ENCODE data around the gene PTPRU.

The PTPRU gene

GRCh38 chr1:29349871-29350491 is 113.7 kb downstream of the PTPRU start:
- Histone ChIP-seq H3K9me3 (ENCODE audit: control insufficient read depth, insufficient read depth, low read depth, low read length) (no peaks in the 10 kb centered on the region), H3K27ac (ENCODE audit: extremely low read depth, low read depth, low read length) (no peak overlapping the region), H3K4me1 (ENCODE audit: control insufficient read depth, insufficient read depth, low read length) (no peaks in the 10 kb centered on the region), H3K36me3 (ENCODE audit: control insufficient read depth in 2 of 2, insufficient read depth in 1 of 2, low read length in 2 of 2) (no peaks in the 10 kb centered on the region), H3K4me3 (ENCODE audit: low read depth, low read length) (no peak overlapping the region)
- POLR2A ChIA-PET: no interaction called here
- CTCF ChIA-PET: interaction anchor here (1.1 kb wide), 1 partner anchor 18 kb away, joined by 6 read pairs; no protein-coding TSS in a partner anchor
- TF ChIP-seq BCL11B (tag by site-specific recombination; IDR thresholded peaks at IDR 0.05; ENCODE audit: low read depth) (no peak), ZNF202 (tag by site-specific recombination; IDR thresholded peaks at IDR 0.05; ENCODE audit: borderline replicate concordance) (no peak), KLF9 (tag by site-specific recombination; IDR thresholded peaks at IDR 0.05; ENCODE audit: low read depth) (no peak), ZNF146 (tag by site-specific recombination; IDR thresholded peaks at IDR 0.05) (no peak), EGR2 (tag by site-specific recombination; IDR thresholded peaks at IDR 0.05; ENCODE audit: low read depth) (no peak), ZNF18 (tag by site-specific recombination; IDR thresholded peaks at IDR 0.05) (no peak)

DNA sequence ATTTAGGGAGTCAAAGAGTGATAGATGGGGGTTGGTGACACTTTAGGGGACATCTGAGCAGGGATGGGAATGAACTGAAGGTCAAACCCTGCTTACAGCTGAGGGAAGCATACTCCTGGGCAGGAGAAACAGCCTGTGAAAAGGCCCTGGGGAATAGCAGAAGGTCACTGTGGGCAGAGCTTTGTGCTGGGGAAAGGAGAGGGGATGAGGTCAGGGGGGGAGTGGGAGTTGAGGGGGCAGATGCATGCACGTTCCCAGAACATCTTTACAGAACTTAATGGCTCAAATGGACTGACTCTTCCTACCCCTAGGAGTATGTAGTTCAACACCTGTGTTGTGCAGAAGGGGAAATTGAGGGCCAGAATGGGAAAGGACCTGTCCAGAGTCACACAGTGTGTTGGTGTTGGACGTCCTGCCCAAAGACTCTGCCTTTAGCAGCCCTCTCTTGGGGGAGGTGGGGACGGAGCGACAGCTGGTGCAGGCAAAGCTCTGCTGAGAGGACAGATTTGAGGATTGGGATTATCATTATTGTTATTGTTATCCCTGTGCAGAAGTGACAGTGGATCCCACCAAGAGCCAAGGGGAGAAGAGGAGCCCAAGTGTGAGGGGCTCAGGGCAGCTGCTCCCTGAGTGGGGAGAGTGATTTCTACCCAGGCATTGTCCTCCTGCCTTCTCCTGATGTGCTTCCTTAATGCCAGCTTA is 116.5 kb downstream of the PTPRU start:
- Histone ChIP-seq H3K4me1 (ENCODE audit: control insufficient read depth, insufficient read depth, low read length) (no peaks in the 10 kb centered on the region), H3K36me3 (ENCODE audit: control insufficient read depth in 2 of 2, insufficient read depth in 1 of 2, low read length in 2 of 2) (no peaks in the 10 kb centered on the region), H3K4me3 (ENCODE audit: low read depth, low read length) (no peak overlapping the region), H3K27ac (ENCODE audit: extremely low read depth, low read depth, low read length) (no peak overlapping the region), H3K9me3 (ENCODE audit: control insufficient read depth, insufficient read depth, low read depth, low read length) (no peaks in the 10 kb centered on the region)
- POLR2A ChIA-PET: no interaction called here
- CTCF ChIA-PET: interaction anchor here (0.6 to 2.2 kb wide), 3 partner anchors 12 to 392 kb away, joined by 3 to 5 read pairs (median 3); no protein-coding TSS in a partner anchor
- TF ChIP-seq ZNF423 (tag by site-specific recombination; IDR thresholded peaks at IDR 0.05): no peak
- peak; percentile 73 for TF ChIP-seq ZFHX2 (tag by site-specific recombination; conservative IDR thresholded peaks at IDR 0.05)
- TF ChIP-seq EGR2 (tag by site-specific recombination; IDR thresholded peaks at IDR 0.05; ENCODE audit: low read depth): peak; percentile 90

- Histone ChIP-seq H3K4me1 (ENCODE audit: control insufficient read depth, insufficient read depth, low read length) (no peaks in the 10 kb centered on the region), H3K9me3 (ENCODE audit: control insufficient read depth, insufficient read depth, low read depth, low read length) (no peaks in the 10 kb centered on the region), H3K4me3 (ENCODE audit: low read depth, low read length) (no peak overlapping the region), H3K36me3 (ENCODE audit: control insufficient read depth in 2 of 2, insufficient read depth in 1 of 2, low read length in 2 of 2) (no peaks in the 10 kb centered on the region), H3K27ac (ENCODE audit: extremely low read depth, low read depth, low read length) (no peak overlapping the region)
- POLR2A ChIA-PET: no interaction called here
- CTCF ChIA-PET: interaction anchor here (2.2 kb wide), 1 partner anchor 13 kb away, joined by 5 read pairs; no protein-coding TSS in a partner anchor
- TF ChIP-seq ZNF76 (tag by site-specific recombination; IDR thresholded peaks at IDR 0.05; ENCODE audit: borderline replicate concordance, low read depth) (no peak), ZNF175 (tag by site-specific recombination; IDR thresholded peaks at IDR 0.05) (no peak), ZFHX2 (tag by site-specific recombination; conservative IDR thresholded peaks at IDR 0.05) (peak; percentile 63), KLF16 (tag by site-specific recombination; IDR thresholded peaks at IDR 0.05) (no peak), ZNF544 (tag by site-specific recombination; IDR thresholded peaks at IDR 0.05) (no peak), ZNF488 (tag by site-specific recombination; IDR thresholded peaks at IDR 0.05) (no peak), ZNF404 (tag by site-specific recombination; IDR thresholded peaks at IDR 0.05) (no peak), ZNF658 (tag by site-specific recombination; IDR thresholded peaks at IDR 0.05) (no peak), ZNF155 (tag by site-specific recombination; IDR thresholded peaks at IDR 0.05) (no peak), ZNF37A (tag by site-specific recombination; IDR thresholded peaks at IDR 0.05) (no peak), ZNF623 (tag by site-specific recombination; IDR thresholded peaks at IDR 0.05) (peak; percentile 57), ZNF2 (tag by site-specific recombination; IDR thresholded peaks at IDR 0.05) (no peak), PATZ1 (tag by site-specific recombination; IDR thresholded peaks at IDR 0.05) (no peak), ZNF473 (tag by site-specific recombination; IDR thresholded peaks at IDR 0.05) (no peak), ZNF362 (tag by site-specific recombination; IDR thresholded peaks at IDR 0.05) (no peak), EGR2 (tag by site-specific recombination; IDR thresholded peaks at IDR 0.05; ENCODE audit: low read depth) (peak; percentile 82)
- TF ChIP-seq, protein P1, sequence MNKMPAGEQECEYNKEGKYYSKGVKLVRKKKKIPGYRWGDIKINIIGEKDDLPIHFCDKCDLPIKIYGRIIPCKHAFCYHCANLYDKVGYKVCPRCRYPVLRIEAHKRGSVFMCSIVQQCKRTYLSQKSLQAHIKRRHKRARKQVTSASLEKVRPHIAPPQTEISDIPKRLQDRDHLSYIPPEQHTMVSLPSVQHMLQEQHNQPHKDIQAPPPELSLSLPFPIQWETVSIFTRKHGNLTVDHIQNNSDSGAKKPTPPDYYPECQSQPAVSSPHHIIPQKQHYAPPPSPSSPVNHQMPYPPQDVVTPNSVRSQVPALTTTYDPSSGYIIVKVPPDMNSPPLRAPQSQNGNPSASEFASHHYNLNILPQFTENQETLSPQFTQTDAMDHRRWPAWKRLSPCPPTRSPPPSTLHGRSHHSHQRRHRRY (tag by site-specific recombination; IDR thresholded peaks at IDR 0.05): no peak
These were observed 118.3 kb downstream of the PTPRU start for GRCh38 chr1:29354511-29355098.
